ENCODE results near the gene ABHD4. TPM values are rescaled to one million over a fixed set of nuclear protein-coding genes. Genes with fewer than 3 reads are reported as not detected.

The ABHD4 gene
- total and polyA plus RNA-seq, 10 of the 15 experiments (the other 5 are each of a cell fraction or from before 2014, with no cell fraction given) = 5.4 to 28.7 (median 10.8) TPM

DNA sequence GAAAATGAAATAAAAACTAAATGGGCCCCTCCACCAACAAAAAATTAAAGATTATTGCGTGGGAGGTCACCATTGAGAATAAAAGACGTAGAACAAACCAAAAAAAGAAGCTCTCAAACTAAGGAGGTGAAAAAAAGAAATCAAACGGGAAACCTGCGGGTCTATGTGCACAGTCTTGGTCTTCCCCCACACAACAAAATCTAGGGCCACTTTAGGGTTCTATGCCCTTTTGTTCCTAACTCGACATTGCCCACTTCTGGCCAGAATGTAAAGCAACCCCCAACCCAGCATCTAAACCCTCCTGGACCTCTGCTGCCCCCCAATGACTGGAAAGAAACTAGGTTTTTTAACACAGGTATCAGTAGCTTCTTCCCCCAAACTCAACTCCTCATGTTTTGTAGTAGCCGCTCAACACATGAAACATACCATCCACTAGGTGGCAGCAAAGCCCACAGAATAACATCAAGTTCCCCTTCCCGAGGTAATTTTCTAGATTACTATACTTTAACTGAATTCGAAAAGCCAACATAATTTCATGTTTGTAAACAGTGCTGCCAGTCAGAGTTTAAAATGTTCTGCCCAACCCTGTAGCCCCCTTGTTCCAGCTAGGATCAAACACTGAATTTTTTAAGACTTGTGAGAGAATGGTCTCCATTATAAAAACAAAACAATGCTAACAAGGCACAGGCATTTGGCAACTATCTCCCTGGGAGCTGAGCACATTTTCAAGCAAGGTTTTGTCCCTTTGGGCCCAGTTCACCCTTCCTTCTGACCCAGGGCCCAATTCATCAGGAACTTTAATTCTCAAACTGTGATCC lies 27.8 kb upstream of the ABHD4 start:
- peak overlapping the region; percentile 30 for H3K4me3 ChIP-seq
- H3K36me3 ChIP-seq (ENCODE audit: control insufficient read depth in 2 of 2, insufficient read depth in 2 of 2, low read length in 1 of 2) = peaks cover 0 to 6% of the 10 kb centered on the region in 2 experiments; a peak in 2 of 4 replicates
- POLR2A ChIA-PET = interaction anchor here (0.5 to 5.3 kb wide), 28 partner anchors 12 to 262 kb away, joined by 3 to 74 read pairs (median 4); partner anchors contain the start of gene DAD1
- peak; percentile 99 for DNase-seq (ENCODE audit: low read depth, low spot score)
- ATAC-seq = peak; percentile 72
- no peaks in the 10 kb centered on the region for H4K20me1 ChIP-seq (ENCODE audit: control insufficient read depth, insufficient read depth)
- SMC1A ChIA-PET (ENCODE audit: uncharacterized antibody, unreplicated experiment) = interaction anchor here (0.6 to 6.6 kb wide), 95 partner anchors 8 to 416 kb away, joined by 3 to 134 read pairs (median 5); partner anchors contain the start of genes DAD1, OR6J1, OXA1L and SLC7A7
- peaks cover 33% of the 10 kb centered on the region for H3K79me2 ChIP-seq (ENCODE audit: control insufficient read depth, insufficient read depth, low read length)
- intact Hi-C loops (cut with micrococcal nuclease; ENCODE audit: unreplicated experiment) (loop anchor here (1.0 to 5.0 kb wide), 12 partner anchors 13 to 487 kb away; partner anchors contain the start of genes CDH24, OR6J1 and OXA1L), in situ Hi-C loops (cut with MboI) (loop anchor here (5.0 kb wide), 4 partner anchors 82 to 412 kb away; partner anchors contain the start of gene AJUBA)
- no peaks in the 10 kb centered on the region for H3K27me3 ChIP-seq (replicated peaks in 1 of 2; ENCODE audit: control insufficient read depth in 2 of 2, insufficient read depth in 2 of 2, low read length in 1 of 2)
- RAD21 ChIA-PET (ENCODE audit: unreplicated experiment) = interaction anchor here (0.6 to 11.3 kb wide), 91 partner anchors 8 to 424 kb away, joined by 3 to 190 read pairs (median 6); partner anchors contain the start of genes ABHD4, DAD1, LRP10 and OR6J1
- no peak overlapping the region; the same call in 1 of the 2 replicates for H2AFZ ChIP-seq (ENCODE audit: control insufficient read depth, low read depth, low read length)
- H3K4me1 ChIP-seq (ENCODE audit: control insufficient read depth, insufficient read depth, low read length) = peaks cover 43% of the 10 kb centered on the region
- no peaks in the 10 kb centered on the region for H3K9me3 ChIP-seq (replicated peaks; ENCODE audit: control insufficient read depth, insufficient read depth, low read length)
- peak overlapping the region; percentile 67 for H3K4me2 ChIP-seq (ENCODE audit: control insufficient read depth, insufficient read depth)
- peak overlapping the region; percentile 65 for H3K9ac ChIP-seq (ENCODE audit: control insufficient read depth, insufficient read depth, low read length)
- H3K27ac ChIP-seq (ENCODE audit: control insufficient read depth, insufficient read depth) = peak overlapping the region; percentile 97
- CTCF ChIA-PET = interaction anchor here (0.6 to 12.5 kb wide), 106 partner anchors 10 to 486 kb away, joined by 3 to 236 read pairs (median 6); partner anchors contain the start of genes ABHD4, AJUBA, DAD1 and LRP10
- FAIRE-seq = peak; percentile 89
- WGBS (ENCODE audit: insufficient coverage, insufficient replicate concordance, low lambda C conversion rate, missing lambda C conversion rate) = 1% methylated on average over 8 of the region's 8 CpGs
- no TSS peak for BruUV-seq (replicated peaks)
- peak; percentile 53 for TF ChIP-seq SP1 (IDR thresholded peaks at IDR 0.05; ENCODE audit: low read depth, low read length)
- TF ChIP-seq KLF5 (IDR thresholded peaks at IDR 0.05; ENCODE audit: partially characterized antibody) = no peak
- TF ChIP-seq DPF2 (IDR thresholded peaks at IDR 0.05) = peak; percentile 35; the same call in 1 of the 2 replicates
- peak; percentile 59; the same call in 1 of the 2 replicates for TF ChIP-seq TCF3 (IDR thresholded peaks at IDR 0.05; ENCODE audit: borderline replicate concordance, insufficient read depth, low read depth, low read length)
- peak; percentile 68; the same call in 1 of the 2 replicates for TF ChIP-seq MYB (IDR thresholded peaks at IDR 0.05; ENCODE audit: borderline replicate concordance, low read depth, low read length)
- TF ChIP-seq CHD2 (IDR thresholded peaks at IDR 0.05; ENCODE audit: borderline replicate concordance, low read depth, low read length) = peak; percentile 79
- TF ChIP-seq, protein P1, sequence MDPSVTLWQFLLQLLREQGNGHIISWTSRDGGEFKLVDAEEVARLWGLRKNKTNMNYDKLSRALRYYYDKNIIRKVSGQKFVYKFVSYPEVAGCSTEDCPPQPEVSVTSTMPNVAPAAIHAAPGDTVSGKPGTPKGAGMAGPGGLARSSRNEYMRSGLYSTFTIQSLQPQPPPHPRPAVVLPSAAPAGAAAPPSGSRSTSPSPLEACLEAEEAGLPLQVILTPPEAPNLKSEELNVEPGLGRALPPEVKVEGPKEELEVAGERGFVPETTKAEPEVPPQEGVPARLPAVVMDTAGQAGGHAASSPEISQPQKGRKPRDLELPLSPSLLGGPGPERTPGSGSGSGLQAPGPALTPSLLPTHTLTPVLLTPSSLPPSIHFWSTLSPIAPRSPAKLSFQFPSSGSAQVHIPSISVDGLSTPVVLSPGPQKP (IDR thresholded peaks at IDR 0.05; ENCODE audit: low read depth, low read length) = no peak
- TF ChIP-seq SREBF2 (IDR thresholded peaks at IDR 0.05; ENCODE audit: low read length) = no peak; the same call in none of the 2 replicates
- TF ChIP-seq ZNF622 (IDR thresholded peaks at IDR 0.05) = no peak
- TF ChIP-seq, protein P2, sequence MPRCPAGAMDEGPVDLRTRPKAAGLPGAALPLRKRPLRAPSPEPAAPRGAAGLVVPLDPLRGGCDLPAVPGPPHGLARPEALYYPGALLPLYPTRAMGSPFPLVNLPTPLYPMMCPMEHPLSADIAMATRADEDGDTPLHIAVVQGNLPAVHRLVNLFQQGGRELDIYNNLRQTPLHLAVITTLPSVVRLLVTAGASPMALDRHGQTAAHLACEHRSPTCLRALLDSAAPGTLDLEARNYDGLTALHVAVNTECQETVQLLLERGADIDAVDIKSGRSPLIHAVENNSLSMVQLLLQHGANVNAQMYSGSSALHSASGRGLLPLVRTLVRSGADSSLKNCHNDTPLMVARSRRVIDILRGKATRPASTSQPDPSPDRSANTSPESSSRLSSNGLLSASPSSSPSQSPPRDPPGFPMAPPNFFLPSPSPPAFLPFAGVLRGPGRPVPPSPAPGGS (IDR thresholded peaks at IDR 0.05; ENCODE audit: borderline replicate concordance, insufficient read depth, low read depth, low read length, poor library complexity, severe bottlenecking) = peak; percentile 41
- TF ChIP-seq YBX1 (IDR thresholded peaks at IDR 0.05) = no peak
- TF ChIP-seq, protein P3, sequence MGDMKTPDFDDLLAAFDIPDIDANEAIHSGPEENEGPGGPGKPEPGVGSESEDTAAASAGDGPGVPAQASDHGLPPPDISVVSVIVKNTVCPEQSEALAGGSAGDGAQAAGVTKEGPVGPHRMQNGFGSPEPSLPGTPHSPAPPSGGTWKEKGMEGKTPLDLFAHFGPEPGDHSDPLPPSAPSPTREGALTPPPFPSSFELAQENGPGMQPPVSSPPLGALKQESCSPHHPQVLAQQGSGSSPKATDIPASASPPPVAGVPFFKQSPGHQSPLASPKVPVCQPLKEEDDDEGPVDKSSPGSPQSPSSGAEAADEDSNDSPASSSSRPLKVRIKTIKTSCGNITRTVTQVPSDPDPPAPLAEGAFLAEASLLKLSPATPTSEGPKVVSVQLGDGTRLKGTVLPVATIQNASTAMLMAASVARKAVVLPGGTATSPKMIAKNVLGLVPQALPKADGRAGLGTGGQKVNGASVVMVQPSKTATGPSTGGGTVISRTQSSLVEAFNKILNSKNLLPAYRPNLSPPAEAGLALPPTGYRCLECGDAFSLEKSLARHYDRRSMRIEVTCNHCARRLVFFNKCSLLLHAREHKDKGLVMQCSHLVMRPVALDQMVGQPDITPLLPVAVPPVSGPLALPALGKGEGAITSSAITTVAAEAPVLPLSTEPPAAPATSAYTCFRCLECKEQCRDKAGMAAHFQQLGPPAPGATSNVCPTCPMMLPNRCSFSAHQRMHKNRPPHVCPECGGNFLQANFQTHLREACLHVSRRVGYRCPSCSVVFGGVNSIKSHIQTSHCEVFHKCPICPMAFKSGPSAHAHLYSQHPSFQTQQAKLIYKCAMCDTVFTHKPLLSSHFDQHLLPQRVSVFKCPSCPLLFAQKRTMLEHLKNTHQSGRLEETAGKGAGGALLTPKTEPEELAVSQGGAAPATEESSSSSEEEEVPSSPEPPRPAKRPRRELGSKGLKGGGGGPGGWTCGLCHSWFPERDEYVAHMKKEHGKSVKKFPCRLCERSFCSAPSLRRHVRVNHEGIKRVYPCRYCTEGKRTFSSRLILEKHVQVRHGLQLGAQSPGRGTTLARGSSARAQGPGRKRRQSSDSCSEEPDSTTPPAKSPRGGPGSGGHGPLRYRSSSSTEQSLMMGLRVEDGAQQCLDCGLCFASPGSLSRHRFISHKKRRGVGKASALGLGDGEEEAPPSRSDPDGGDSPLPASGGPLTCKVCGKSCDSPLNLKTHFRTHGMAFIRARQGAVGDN (IDR thresholded peaks at IDR 0.05) = peak; percentile 98
- TF ChIP-seq GABPA (IDR thresholded peaks at IDR 0.05; ENCODE audit: low read depth) = peak; percentile 81
- TF ChIP-seq SMAD1 (IDR thresholded peaks at IDR 0.05; ENCODE audit: low read depth, partially characterized antibody) = no peak
- no peak for TF ChIP-seq BRCA1 (IDR thresholded peaks at IDR 0.05; ENCODE audit: low read depth, low read length)
- TF ChIP-seq NRF1 (conservative IDR thresholded peaks at IDR 0.05; ENCODE audit: low read depth, low read length) = no peak
